IPS-15b (cell line): ENCODE results near the gene SHC3.

Experiments used
- H3K27me3 ChIP-seq: one replicate; pipeline ENCODE4 v1.6.1; 2013; ENCODE audit warnings: low read length; ENCODE audit not compliant: control insufficient read depth, insufficient read depth
- H3K36me3 ChIP-seq: one replicate; pipeline ENCODE4 v1.6.1; 2013; ENCODE audit warnings: low read length; ENCODE audit not compliant: control insufficient read depth, insufficient read depth
- H3K4me1 ChIP-seq: one replicate; pipeline ENCODE4 v1.6.1; 2013; ENCODE audit warnings: mild to moderate bottlenecking, low read length; ENCODE audit not compliant: control insufficient read depth, insufficient read depth
- H3K4me3 ChIP-seq: one replicate; pipeline ENCODE4 v1.5.1; 2013; ENCODE audit warnings: low read depth, low read length
- H3K9ac ChIP-seq: one replicate; pipeline ENCODE4 v1.6.1; 2013; ENCODE audit warnings: low read depth, mild to moderate bottlenecking, low read length
- H3K9me3 ChIP-seq: one replicate; pipeline ENCODE4 v1.6.1; 2013; ENCODE audit warnings: mild to moderate bottlenecking, low read length; ENCODE audit not compliant: control insufficient read depth, insufficient read depth

The SHC3 gene

DNA sequence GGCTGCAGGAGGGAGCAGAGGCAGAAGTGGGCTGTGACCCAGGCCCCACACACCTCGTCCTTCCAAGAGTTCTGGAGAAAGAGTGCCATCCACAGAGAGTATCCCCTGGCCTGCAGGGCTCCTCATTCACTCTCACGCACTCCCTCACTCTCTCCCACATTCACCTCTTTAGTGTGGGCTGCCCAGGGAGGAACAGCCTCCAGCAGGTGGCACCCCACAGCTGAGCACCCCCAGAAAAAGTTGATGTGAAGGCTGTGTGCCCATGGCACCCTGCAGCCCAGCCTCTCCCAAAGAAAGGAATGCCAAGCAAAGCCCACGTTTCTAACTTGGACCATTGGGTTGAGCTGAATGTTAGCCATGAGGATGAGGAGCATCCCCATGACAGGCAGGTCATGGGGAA, 4.5 kb upstream of the SHC3 start:
- Histone ChIP-seq H3K4me1 (peaks cover 10% of the 10 kb centered on the region), H3K36me3 (no peaks in the 10 kb centered on the region), H3K9me3 (no peaks in the 10 kb centered on the region), H3K9ac (no peak overlapping the region), H3K27me3 (peaks cover 24% of the 10 kb centered on the region), H3K4me3 (no peak overlapping the region)

DNA sequence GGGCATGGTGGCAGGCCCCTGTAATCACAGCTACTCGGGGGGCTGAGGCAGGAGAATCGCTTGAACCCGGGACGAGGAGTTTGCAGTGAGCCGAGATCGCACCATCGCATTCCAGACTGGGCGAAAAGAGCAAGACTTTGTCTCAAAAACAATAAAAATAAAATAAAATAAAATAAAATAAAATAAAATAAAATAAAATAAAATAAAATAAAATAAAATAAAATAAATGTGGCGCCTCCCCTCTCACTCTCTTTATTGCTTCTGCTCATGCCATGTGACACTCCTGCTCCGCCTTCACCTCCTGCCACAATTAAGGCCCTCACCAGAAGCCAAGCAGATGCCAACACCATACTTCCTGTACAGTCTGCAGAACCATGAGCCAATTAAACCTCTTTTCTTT, 3.8 kb upstream of the SHC3 start:
- H3K4me3 ChIP-seq, result no peak overlapping the region
- peaks cover 10% of the 10 kb centered on the region for H3K4me1 ChIP-seq
- H3K9ac ChIP-seq, result no peak overlapping the region
- no peaks in the 10 kb centered on the region for H3K36me3 ChIP-seq
- peaks cover 28% of the 10 kb centered on the region for H3K27me3 ChIP-seq
- H3K9me3 ChIP-seq, result no peaks in the 10 kb centered on the region

DNA sequence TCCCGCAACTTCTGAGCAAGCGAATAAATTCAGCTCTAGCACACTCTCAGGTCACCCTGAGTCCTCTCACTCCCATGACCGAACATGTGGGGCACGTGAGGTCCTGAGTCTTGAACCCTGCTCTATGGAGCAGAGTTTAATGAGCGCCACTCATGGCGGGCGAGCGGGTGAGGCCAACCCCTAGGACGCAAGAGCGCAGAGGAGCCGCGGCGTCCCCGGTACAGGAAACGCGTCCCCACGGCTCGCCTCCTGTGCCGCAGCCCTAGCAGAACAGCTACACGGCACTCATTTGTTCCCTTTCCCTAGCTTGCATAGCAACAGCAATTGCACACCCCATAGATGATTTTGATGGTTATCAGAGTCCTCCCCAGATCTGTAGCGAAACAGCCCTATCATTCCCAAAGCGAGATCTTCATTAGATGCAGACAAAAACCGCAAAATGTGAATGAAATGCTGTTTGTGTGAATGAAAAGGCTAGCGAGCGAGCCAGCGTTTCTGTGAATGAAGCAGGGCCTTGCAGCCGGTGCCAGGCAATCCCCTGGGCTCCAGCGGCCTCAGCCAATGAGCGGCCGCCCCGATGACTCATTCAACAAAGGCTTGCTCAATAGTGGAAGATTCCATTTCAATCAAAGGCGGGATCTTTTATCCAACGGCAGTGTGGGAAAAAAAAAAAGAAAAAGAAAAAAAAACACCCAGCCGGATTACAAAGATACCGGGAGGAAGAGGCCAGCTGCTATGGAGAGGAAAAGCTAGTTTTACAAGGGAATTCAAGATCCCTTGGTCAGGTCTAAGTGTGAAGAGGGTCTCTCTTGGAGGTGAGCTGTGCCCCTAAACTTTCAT, 1.5 kb upstream of the SHC3 start:
- peak overlapping the region; percentile 67 for H3K4me3 ChIP-seq
- peaks cover 50% of the 10 kb centered on the region for H3K27me3 ChIP-seq
- H3K9ac ChIP-seq, result peak overlapping the region; percentile 28
- H3K9me3 ChIP-seq, result no peaks in the 10 kb centered on the region
- H3K36me3 ChIP-seq, result no peaks in the 10 kb centered on the region
- H3K4me1 ChIP-seq, result peaks cover 10% of the 10 kb centered on the region

DNA sequence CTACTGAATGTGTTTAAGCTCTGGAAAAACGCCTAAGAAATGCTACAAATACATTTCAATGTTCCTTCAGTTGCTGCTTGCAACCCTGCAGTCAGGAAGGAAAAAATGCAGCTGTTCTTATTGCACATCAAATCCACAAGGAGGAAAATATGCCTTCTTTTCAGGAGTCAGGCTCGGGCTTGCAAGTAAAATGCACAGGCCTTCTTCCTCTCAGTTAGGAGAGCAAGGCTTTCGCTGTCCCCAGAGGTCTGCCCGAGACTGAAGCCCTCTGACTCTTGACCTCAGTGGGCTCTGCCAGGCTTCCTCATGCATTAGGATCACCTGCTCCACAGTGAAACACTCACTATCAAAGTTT, 899 bp upstream of the SHC3 start:
- Histone ChIP-seq H3K4me1 (peaks cover 10% of the 10 kb centered on the region), H3K27me3 (peaks cover 52% of the 10 kb centered on the region), H3K4me3 (peak overlapping the region; percentile 67), H3K36me3 (no peaks in the 10 kb centered on the region), H3K9me3 (no peaks in the 10 kb centered on the region), H3K9ac (peak overlapping the region; percentile 28)

DNA sequence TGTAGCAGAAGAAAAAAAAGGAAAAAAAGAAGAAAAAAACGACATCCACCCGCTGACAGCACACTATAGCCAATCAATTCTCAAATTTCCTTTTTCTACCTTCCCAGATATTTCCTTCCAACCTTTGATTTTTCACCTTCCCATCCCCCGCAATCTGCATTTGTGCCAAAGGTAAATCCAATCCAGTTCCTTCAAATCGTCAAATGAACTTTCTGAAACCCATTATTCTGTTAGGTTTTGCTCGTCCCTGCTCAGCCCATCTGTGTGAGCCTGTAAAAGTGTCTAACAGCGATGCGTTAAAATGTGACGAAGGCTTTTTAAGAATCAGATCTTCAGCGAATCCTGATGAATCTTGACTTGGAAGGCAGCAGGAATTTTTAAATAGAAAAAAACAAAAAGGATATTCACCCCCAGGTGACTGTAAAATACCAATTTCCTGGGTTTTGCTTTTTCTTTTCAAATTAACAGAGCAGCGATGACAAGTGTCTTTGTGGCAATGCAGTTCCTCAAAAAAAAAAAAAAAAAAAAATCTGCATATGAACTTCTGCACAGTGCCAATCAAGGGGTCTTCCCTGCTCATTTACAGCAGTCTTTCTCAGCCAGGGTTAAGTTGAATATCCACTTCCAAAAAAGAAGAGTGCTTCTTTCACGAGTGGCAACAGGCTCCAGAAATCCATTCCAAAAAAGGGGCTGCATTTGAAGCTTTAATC, 367 bp upstream of the SHC3 start:
- Histone ChIP-seq H3K36me3 (no peaks in the 10 kb centered on the region), H3K4me3 (peak overlapping the region; percentile 68), H3K27me3 (peaks cover 52% of the 10 kb centered on the region), H3K9ac (no peak overlapping the region), H3K9me3 (no peaks in the 10 kb centered on the region), H3K4me1 (peaks cover 10% of the 10 kb centered on the region)

DNA sequence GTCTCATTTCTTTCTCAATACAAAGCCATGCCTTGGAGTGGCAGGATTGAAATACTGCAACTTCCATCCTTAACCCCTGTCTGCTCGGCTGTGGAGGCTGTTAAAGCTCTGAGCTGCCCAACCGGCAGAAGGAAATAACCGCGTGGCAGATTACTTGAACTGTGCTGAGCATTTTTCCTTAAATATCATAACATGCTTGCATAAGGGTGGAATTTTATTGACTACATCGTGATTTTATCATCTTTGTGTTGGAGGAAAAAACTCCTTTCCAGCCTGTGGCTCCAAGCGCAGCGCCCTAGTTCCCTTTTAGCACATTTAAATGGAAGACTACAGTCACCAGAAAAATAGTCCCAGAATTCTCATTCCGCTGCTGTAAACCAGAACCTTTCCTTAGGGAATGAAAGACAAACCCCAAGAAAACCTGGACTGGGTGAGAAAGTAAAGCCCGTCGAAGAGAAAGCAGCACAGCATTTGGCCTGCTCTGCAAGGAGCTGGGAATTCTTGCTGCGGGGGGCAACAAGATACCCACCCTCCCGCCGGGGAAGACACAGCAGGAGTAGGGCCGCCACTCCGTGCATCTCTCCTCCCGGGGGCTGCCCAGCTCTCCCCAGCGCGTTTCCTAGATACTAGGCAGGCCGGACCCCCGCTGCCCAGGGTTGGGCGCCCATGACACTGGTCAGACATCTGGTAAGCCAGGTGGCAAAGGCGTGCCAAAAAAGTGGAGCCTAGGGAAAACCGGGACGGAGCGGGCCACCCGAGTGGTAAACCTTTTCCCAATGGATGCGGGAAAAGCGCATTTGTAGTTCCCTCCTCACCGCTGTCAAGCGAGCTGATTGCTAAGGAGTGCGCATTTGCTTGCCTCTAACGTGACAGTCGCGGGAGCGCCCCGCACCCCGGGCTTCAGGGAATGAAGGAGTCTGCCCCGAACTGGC, 1.3 kb downstream of the SHC3 start:
- Histone ChIP-seq H3K9ac (no peak overlapping the region), H3K36me3 (no peaks in the 10 kb centered on the region), H3K4me3 (peak overlapping the region; percentile 68), H3K4me1 (peaks cover 10% of the 10 kb centered on the region), H3K9me3 (no peaks in the 10 kb centered on the region), H3K27me3 (peaks cover 52% of the 10 kb centered on the region)

DNA sequence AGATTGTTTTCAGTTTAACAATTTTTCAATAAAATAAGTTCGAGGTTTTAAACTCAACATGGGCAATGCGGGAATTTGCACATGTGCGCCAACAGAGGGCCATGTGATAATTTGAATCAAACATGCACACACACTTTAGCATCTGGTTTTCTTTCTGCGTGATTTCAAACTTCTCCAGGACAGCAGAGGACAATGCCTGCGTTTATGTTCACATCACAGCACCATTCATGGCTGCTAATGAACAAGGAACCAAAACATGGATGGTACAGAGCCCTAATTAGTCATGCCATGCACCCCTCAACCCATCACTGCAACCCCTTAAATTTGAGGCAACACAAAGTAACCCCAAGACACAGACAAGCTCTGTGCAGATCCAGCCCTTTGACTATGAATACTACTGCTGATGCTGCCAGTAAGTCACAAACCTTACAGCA, 2.8 kb downstream of the SHC3 start:
- H3K9me3 ChIP-seq, result no peaks in the 10 kb centered on the region
- H3K4me3 ChIP-seq, result no peak overlapping the region
- no peaks in the 10 kb centered on the region for H3K36me3 ChIP-seq
- peaks cover 10% of the 10 kb centered on the region for H3K4me1 ChIP-seq
- peaks cover 47% of the 10 kb centered on the region for H3K27me3 ChIP-seq
- H3K9ac ChIP-seq, result no peak overlapping the region

DNA sequence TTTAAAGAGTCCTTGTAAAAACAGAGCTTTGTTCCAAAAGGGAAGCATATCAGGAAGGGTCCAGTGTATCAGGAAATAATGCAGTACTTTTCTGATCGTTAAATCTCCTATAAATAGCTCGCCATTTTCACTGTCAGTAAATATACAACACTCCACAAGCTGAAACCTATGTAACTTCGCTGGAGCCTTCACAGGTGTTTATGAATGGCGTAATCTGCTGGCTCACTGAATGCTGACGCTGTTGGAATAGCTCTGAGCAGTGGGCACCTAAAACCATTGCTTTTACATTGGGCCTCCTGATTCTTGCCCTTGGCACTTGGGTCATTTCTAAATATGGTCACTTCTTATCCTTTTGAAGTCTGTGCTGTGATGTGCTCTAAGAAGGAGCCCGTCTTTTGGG, 4.3 kb downstream of the SHC3 start:
- peaks cover 38% of the 10 kb centered on the region for H3K27me3 ChIP-seq
- no peak overlapping the region for H3K4me3 ChIP-seq
- H3K4me1 ChIP-seq, result peaks cover 5% of the 10 kb centered on the region
- H3K9ac ChIP-seq, result no peak overlapping the region
- H3K9me3 ChIP-seq, result no peaks in the 10 kb centered on the region
- no peaks in the 10 kb centered on the region for H3K36me3 ChIP-seq

DNA sequence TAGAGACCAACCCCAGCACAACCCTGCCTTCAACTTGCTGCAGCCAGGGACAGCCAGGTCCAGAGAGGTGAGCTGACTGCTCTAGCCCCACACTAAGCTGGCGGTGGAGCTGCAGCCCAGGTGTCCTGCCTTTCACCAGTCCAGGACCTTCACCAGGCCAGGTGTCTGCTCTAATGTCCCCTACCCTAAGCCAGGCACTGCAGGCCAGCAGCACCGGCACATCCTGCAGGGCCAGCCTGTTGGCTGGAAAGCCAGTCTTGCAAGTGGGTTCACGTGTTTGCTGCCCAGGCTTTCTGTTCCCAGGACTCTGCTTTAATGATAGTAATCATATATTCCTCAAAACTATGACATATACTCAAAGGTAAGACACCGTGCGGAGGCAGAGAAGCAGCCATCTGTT, 5.5 kb downstream of the SHC3 start:
- no peaks in the 10 kb centered on the region for H3K4me1 ChIP-seq
- H3K4me3 ChIP-seq, result no peak overlapping the region
- peaks cover 28% of the 10 kb centered on the region for H3K27me3 ChIP-seq
- H3K36me3 ChIP-seq, result no peaks in the 10 kb centered on the region
- H3K9ac ChIP-seq, result no peak overlapping the region
- H3K9me3 ChIP-seq, result no peaks in the 10 kb centered on the region

DNA sequence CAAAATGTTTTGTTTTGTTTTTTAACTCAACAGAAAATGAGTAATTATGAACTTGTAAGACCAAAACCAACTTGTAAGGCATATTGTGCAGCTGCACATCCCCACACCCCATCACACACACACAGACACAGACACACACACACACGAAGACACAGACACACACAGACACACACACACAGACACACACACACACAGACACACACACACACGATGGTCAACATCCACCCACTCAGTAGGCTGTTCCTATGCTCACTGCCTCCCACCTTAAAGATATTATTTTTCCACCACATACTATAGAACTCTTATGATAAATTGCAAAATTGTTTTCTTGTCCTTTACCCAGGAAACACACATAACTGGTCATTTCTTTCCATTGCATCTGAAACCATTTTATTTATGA, 6.2 kb downstream of the SHC3 start:
- H3K4me3 ChIP-seq, result no peak overlapping the region
- no peaks in the 10 kb centered on the region for H3K9me3 ChIP-seq
- H3K36me3 ChIP-seq, result no peaks in the 10 kb centered on the region
- H3K9ac ChIP-seq, result no peak overlapping the region
- peaks cover 25% of the 10 kb centered on the region for H3K27me3 ChIP-seq
- no peaks in the 10 kb centered on the region for H3K4me1 ChIP-seq

DNA sequence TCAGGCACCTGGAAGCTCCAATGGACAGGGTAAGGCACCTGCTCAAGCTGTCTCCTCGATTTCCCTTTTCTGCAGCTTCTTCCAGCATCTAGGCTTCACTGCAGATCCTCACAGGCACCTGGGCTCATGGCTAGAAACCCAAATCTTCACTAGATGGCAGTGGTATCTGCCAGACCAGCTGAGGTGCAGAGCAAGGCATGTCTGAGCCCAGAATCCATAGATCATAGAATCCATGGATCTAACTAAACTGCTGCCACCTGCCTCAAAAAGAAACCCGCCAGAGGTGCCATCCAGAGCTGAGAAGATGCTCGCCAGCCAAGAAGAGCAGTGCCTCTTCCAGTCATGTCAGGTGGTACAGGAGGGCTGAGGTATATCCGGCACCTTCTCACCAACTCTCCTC, 6.9 kb downstream of the SHC3 start:
- Histone ChIP-seq H3K9ac (no peak overlapping the region), H3K4me1 (no peaks in the 10 kb centered on the region), H3K4me3 (no peak overlapping the region), H3K9me3 (no peaks in the 10 kb centered on the region), H3K36me3 (no peaks in the 10 kb centered on the region), H3K27me3 (peaks cover 18% of the 10 kb centered on the region)
